ENCODE data around the gene STK38L.

- TF ChIP-seq, protein P1, sequence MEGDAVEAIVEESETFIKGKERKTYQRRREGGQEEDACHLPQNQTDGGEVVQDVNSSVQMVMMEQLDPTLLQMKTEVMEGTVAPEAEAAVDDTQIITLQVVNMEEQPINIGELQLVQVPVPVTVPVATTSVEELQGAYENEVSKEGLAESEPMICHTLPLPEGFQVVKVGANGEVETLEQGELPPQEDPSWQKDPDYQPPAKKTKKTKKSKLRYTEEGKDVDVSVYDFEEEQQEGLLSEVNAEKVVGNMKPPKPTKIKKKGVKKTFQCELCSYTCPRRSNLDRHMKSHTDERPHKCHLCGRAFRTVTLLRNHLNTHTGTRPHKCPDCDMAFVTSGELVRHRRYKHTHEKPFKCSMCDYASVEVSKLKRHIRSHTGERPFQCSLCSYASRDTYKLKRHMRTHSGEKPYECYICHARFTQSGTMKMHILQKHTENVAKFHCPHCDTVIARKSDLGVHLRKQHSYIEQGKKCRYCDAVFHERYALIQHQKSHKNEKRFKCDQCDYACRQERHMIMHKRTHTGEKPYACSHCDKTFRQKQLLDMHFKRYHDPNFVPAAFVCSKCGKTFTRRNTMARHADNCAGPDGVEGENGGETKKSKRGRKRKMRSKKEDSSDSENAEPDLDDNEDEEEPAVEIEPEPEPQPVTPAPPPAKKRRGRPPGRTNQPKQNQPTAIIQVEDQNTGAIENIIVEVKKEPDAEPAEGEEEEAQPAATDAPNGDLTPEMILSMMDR (IDR thresholded peaks at IDR 0.05) = no peak
- no peak for TF ChIP-seq POLR2A (IDR thresholded peaks at IDR 0.05)
Measured at GRCh38 chr12:27252934-27253333, 8.8 kb downstream of the STK38L start.
